PC-3 (cell line): Measurements from ENCODE around the gene DPP8.
"Not testable (repeated sequence)": the region's sequence is repeated elsewhere in the genome, so short reads cannot be mapped to it uniquely, and the experiment has no call there.

Experiments used
- CTCF ChIP-seq: fragments of 300-600 bp; sonication (generic); conservative IDR thresholded peaks from 2 replicates; pipeline ENCODE4 v1.5.1; 2017; ENCODE audit warnings: antibody characterized with exemption, low read depth, mild to moderate bottlenecking, low read length
- EZH2phosphoT487 ChIP-seq: fragments of 300-600 bp; sonication (generic); IDR thresholded peaks from 2 replicates; pipeline ENCODE4 v1.6.1; 2018; ENCODE audit warnings: mild to moderate bottlenecking, antibody characterized with exemption, low read length, borderline replicate concordance

- TF ChIP-seq CTCF, EZH2phosphoT487: not testable (repeated sequence)
Measured at GRCh38 chr15:65549288-65549687, 31.8 kb upstream of the DPP8 start.
